GM21447 (cell line): ENCODE results near the gene YEATS2.
"Not testable (repeated sequence)": the region's sequence is repeated elsewhere in the genome, so short reads cannot be mapped to it uniquely, and the experiment has no call there.

Source experiments
- ATAC-seq: cut with Tn5 transposase; IDR thresholded peaks from one replicate; pipeline ENCODE4 v1.9.1; 2021; ENCODE audit not compliant: unreplicated experiment

The YEATS2 gene

DNA sequence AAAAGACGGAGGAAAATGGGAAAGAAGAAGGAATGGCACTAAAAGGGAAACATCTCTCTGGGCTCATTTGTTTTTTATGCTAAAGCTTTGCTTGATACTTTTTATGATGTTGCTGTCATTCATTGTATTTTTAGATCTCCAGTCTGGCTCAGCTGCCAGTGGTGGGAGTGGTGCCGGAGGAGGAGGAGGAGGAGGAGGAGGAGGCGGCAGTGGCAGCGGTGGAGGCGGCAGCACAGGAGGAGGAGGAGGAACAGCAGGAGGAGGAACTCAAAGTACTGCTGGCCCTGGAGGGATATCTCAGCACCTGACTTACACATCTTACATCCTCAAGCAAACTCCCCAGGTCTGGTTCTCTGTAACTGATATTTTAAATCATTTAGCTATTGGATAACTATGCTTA, 78.2 kb downstream of the YEATS2 start:
- ATAC-seq: no peak

DNA sequence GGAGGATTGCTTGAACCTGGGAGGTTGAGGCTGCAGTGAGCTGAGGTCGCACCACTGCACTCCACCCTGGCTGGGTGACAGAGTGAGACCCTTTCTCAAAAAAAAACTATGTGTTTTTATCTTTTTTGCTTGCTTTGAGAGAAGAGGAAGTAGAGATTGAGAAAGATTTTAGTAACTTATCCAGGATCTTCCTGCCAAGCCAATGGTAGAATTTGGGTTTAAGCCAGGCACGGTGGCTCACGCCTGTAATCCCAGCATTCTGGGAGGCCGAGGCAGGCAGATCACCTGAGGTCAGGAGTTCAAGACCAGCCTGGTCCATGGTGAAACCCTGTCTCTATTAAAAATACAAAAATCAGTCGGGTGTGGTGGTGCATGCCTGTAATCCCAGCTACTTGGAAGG, 78.9 kb downstream of the YEATS2 start:
- ATAC-seq: not testable (repeated sequence)

GRCh38 chr3:183777016-183777618, 79.5 kb downstream of the YEATS2 start:
- ATAC-seq: no peak

DNA sequence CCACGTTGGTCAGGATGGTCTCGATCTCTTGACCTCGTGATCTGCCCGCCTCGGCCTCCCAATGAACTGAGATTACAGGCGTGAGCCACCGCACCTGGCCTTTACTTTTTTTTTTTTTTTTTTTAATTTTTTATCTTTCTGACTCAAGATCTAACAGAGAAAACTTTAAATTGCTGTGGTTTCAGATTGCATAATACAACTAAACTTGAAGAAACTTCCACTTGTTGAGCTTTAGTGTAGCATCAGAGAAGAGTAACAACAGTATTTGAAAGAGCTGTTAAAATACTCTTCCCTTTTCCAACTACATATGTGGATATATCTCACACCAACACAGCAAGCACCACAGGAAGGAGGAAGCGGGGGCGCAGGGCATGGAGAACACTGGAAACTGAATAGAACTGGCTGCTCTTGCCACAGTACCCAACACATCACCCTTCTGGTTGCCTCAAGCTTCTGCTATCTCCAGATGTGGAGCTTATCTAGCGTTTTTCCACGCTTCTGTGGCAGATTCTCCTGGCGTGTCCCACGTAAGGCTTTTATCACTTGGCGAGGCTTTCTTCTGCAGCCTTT, 82.4 kb downstream of the YEATS2 start:
- no peak for ATAC-seq

DNA sequence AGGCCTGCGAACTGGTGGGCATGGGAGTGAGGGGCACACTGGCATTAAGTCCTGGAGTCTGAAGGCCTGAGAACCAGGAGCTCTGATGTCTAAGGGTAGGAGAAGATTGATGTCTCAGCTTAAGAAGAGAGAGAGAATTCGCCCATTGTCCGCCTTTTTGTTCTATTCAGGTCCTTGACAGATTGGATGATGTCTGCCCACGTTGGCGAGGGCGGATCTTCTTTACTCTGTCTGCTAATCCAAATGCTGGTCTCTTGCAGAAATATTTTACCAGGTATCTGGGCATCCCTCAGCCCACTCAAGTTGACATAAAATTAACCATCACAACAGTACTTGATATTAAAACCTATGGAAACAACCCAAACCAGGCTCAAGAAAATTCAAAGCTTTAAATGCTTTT, 83.6 kb downstream of the YEATS2 start:
- ATAC-seq: no peak

DNA sequence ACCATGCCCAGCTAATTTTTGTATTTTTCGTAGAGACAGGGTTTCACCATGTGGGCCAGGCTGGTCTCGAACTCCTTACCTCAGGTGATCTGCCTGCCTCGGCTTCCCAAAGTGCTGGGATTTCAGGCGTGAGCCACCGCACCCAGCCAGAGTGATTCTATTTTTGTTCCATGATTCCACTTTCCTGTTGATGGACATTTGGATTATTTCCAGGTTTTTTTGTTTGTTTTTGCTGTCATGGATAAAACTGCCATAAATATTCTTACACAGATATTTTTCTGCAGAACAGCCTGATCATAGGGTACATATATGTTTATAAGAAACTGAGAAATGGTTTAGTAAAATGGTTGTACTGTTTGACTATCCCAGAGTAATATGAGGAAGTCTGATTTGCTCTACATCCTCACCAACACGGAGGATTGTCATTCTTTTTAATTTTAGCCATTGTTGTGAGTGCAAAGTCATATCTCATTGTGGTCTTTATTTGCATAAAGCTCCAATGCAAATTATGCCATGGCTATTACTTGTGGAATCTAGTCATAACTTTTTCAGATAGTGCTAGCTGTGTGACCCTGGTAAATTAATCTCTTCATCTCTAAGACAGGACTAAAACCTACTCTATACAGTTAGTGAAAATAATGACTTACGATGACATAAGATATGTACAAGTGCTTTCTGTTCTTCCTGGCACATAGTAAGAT, 85.1 kb downstream of the YEATS2 start:
- ATAC-seq: no peak

DNA sequence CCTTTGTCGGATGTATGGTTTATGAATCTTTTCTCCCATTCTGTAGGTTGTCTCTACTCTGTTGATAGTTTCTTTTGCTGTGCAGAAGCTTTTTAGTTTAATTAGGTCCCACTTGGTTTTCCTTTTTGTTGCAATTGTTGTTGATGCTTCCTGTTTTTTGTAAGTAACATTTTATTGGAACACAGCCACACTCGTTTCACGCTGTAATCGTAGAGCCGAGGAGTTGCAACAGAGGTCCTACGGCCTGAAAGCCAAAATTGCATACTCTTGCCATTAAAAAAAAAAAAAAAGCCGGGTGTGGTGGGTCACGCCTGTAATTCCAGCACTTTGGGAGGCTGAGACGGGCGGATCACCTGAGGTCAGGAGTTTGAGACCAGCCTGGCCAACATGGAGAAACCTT, 86.9 kb downstream of the YEATS2 start:
- ATAC-seq: not testable (repeated sequence)

GRCh38 chr3:183789826-183790225, 92.2 kb downstream of the YEATS2 start:
- no peak for ATAC-seq

DNA sequence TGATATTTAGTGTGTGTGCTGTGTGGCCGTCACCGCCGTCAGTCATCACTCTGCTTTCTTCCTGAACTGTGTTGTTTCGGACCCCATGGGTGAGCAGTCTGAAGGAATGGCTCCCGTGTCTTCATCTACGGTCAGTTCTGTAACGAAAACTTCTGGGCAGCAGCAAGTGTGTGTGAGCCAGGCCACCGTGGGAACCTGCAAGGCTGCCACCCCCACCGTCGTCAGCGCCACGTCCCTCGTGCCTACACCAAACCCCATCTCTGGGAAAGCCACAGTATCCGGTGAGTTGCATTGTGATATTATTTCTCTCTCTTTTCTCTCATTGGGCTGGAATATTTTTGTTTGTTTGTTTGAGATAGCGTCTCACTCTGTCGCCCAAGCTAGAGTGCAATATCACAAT, 93.1 kb downstream of the YEATS2 start:
- no peak for ATAC-seq

- ATAC-seq: no peak
Observed at GRCh38 chr3:183792976-183793375, 95.4 kb downstream of the YEATS2 start.

GRCh38 chr3:183794452-183794851, 96.9 kb downstream of the YEATS2 start:
- no peak for ATAC-seq

DNA sequence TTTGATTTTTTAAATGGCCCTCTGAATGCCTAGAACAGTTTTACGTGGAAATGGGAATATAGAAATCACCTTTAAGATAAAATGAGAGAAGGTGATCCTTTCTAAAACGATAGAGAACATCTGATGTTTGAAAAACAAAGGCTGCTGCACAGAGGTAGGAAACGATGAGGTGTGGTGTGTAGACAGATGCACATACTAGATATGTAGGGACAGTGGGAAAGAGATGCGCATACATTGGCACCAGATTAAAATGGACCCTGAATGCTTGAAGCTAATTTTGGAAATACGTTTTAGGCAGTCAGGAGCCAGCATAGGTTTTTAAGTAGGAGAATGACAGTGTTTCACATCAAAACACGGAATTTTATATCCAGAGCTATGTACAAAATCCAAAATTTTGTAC, 98.8 kb downstream of the YEATS2 start:
- no peak for ATAC-seq

DNA sequence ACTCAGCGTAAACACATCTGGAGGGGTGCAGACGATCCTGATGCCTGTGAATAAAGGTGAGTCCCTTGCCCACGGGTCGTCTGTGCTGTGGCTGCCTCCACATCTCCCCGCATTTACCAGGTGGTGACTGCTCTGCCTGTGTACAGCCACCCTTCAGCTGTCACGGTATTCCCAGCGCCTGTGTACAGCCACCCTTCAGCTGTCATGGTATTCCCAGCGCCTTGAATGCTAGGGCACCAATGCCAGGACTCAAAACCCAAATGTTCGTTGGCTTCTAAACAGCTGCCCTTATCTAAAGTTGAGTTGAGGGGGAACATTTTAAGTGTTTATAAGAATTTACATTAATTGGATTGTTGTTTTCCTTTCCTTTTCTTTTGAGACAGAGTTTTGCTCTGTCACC, 100.4 kb downstream of the YEATS2 start:
- no peak for ATAC-seq

GRCh38 chr3:183799461-183799860, 101.9 kb downstream of the YEATS2 start:
- no peak for ATAC-seq

DNA sequence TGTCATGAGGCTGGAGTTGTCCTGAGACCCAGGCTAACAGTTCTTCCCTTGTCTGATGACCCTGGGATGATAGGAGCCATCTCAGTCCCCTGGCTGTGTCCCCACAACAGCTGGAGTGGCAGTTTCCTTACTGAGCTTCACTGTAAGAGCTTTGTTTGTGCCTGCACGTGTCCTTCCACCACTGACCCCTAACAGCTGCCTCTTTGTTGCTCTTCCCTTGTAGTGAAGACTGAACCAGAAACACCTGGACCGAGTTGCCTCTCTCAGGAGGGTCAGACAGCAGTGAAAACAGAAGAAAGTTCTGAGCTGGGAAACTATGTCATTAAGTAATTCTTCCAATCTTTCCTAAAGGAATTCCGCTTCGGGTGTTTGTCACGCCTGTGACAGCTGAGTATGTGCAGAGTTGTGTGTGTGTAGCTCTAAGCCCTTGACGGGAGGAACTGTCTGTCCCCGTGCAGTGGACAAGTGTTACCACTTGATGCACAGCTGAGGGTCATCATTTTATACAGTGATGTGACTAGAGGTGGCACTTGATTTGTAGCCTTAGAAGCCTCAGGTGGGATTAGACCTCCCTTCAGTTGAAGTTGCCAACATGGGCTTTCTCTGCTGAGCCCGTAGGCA, 102.8 kb downstream of the YEATS2 start:
- ATAC-seq: no peak

GRCh38 chr3:183801601-183802000, 104.0 kb downstream of the YEATS2 start:
- ATAC-seq: no peak

DNA sequence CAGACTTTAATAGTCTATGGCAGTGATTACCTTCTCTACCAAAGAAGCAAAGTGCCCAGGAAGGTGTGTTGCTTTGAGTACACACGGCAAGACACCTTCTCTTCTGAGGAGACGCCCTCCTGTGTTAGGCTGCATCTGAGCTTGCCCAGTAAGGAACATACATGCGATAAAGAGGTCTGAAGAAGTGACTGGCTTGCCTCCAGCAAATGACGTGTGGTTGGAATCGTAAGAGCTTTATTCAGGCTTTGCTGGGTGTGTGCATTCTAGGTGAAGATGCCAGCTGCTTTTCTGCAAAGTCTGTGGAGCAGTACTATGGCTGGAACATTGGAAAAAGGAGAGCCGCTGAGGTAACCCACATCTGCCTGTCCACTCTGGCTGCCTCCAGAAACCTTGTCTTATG, 105.4 kb downstream of the YEATS2 start:
- ATAC-seq: no peak

- no peak for ATAC-seq
Observed at GRCh38 chr3:183807209-183807728, 109.7 kb downstream of the YEATS2 start.

- ATAC-seq: no peak
Observed at GRCh38 chr3:183807881-183808280, 110.3 kb downstream of the YEATS2 start.

DNA sequence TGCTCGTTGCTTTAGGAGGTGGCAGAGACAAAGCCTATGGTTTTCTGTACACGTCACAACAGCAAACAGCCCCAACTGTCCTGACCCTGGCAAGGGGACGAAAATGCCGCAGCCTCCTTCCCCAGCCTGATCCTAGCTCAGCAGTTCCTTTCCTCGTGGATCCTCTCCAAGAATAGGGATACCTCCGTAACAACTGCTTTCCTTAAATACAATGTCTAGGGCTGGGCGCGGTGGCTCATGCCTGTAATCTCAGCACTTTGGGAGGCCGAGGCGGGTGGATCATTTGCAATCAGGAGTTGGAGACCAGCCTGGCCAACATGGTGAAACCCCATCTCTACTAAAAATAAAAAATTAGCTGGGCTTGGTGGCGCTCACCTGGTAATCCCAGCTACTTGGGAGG, 110.8 kb downstream of the YEATS2 start:
- ATAC-seq: no peak

GRCh38 chr3:183809270-183809669, 111.7 kb downstream of the YEATS2 start:
- no peak for ATAC-seq
